Measurements from ENCODE around the gene UBE4A.

The UBE4A gene

GRCh38 chr11:118343248-118343647 lies 16.2 kb upstream of the UBE4A start:
- in situ Hi-C loops (cut with HindIII; ENCODE audit: low pct_ligation_motif_present, low sequenced_read_pairs): no loop called here
- Histone ChIP-seq H3K4me3 (ENCODE audit: low read depth, low read length) (no peak overlapping the region), H3K27me3 (replicated peaks) (no peaks in the 10 kb centered on the region), H3K36me3 (replicated peaks) (no peaks in the 10 kb centered on the region), H3K27ac (no peak overlapping the region)
- TF ChIP-seq, protein P1, sequence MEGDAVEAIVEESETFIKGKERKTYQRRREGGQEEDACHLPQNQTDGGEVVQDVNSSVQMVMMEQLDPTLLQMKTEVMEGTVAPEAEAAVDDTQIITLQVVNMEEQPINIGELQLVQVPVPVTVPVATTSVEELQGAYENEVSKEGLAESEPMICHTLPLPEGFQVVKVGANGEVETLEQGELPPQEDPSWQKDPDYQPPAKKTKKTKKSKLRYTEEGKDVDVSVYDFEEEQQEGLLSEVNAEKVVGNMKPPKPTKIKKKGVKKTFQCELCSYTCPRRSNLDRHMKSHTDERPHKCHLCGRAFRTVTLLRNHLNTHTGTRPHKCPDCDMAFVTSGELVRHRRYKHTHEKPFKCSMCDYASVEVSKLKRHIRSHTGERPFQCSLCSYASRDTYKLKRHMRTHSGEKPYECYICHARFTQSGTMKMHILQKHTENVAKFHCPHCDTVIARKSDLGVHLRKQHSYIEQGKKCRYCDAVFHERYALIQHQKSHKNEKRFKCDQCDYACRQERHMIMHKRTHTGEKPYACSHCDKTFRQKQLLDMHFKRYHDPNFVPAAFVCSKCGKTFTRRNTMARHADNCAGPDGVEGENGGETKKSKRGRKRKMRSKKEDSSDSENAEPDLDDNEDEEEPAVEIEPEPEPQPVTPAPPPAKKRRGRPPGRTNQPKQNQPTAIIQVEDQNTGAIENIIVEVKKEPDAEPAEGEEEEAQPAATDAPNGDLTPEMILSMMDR (IDR thresholded peaks at IDR 0.05; ENCODE audit: low read depth, low read length, missing control alignments): no peak
- no peak for DNase-seq

- no peak within 1 kb of the TSS for H3K27ac ChIP-seq
- no peaks in the 10 kb centered on the region for H3K27me3 ChIP-seq (replicated peaks)
- no peak for DNase-seq
- no peaks in the 10 kb centered on the region for H3K36me3 ChIP-seq (replicated peaks)
- TF ChIP-seq, protein P1 (IDR thresholded peaks at IDR 0.05; ENCODE audit: low read depth, low read length, missing control alignments): no peak
- H3K4me3 ChIP-seq (ENCODE audit: low read depth, low read length): no peak within 1 kb of the TSS
- in situ Hi-C loops (cut with HindIII; ENCODE audit: low pct_ligation_motif_present, low sequenced_read_pairs): no loop called here
These were observed 15.4 kb upstream of the UBE4A start, which contains the start of gene CD3G for GRCh38 chr11:118343981-118344515. TSS of gene CD3G (plus strand) at chr11:118344344. CDS start at chr11:118344424, 80 bp downstream.

- DNase-seq: no peak
- Histone ChIP-seq H3K36me3 (replicated peaks) (no peaks in the 10 kb centered on the region), H3K27ac (no peak overlapping the region), H3K4me3 (ENCODE audit: low read depth, low read length) (no peak overlapping the region), H3K27me3 (replicated peaks) (no peaks in the 10 kb centered on the region)
- TF ChIP-seq, protein P1 (IDR thresholded peaks at IDR 0.05; ENCODE audit: low read depth, low read length, missing control alignments): no peak
- in situ Hi-C loops (cut with HindIII; ENCODE audit: low pct_ligation_motif_present, low sequenced_read_pairs): no loop called here
These were observed 9.9 kb upstream of the UBE4A start for GRCh38 chr11:118349475-118349874.

- no peak overlapping the region for H3K27ac ChIP-seq
- H3K36me3 ChIP-seq (replicated peaks): no peaks in the 10 kb centered on the region
- no peak for DNase-seq
- TF ChIP-seq, protein P1 (IDR thresholded peaks at IDR 0.05; ENCODE audit: low read depth, low read length, missing control alignments): peak; percentile 41
- H3K4me3 ChIP-seq (ENCODE audit: low read depth, low read length): no peak overlapping the region
- H3K27me3 ChIP-seq (replicated peaks): no peaks in the 10 kb centered on the region
- in situ Hi-C loops (cut with HindIII; ENCODE audit: low pct_ligation_motif_present, low sequenced_read_pairs): no loop called here
These were observed 6.2 kb upstream of the UBE4A start for GRCh38 chr11:118353084-118353710.

DNA sequence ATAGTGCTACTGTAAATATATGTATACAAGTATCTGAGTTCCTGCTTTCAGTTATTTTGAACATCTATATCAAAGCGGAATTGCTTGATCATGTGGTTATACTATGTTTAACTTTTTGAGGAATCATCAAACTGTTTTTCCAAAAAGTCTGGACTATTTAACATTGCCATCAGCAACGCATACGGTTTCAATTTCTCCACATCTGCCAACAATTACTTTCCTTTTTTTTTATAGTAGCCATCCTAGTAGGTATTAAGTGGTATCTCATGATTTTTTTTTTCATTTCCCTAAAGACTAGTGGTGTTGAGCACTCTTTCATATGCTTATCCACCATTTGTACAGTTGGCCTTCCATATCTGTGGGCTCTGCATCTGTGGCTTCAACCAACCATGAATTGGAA lies 1.3 kb upstream of the UBE4A start:
- Histone ChIP-seq H3K27ac (no peak overlapping the region), H3K36me3 (replicated peaks) (no peaks in the 10 kb centered on the region), H3K4me3 (ENCODE audit: low read depth, low read length) (no peak overlapping the region), H3K27me3 (replicated peaks) (no peaks in the 10 kb centered on the region)
- in situ Hi-C loops (cut with HindIII; ENCODE audit: low pct_ligation_motif_present, low sequenced_read_pairs): no loop called here
- TF ChIP-seq, protein P1 (IDR thresholded peaks at IDR 0.05; ENCODE audit: low read depth, low read length, missing control alignments): no peak
- no peak for DNase-seq

Data from brain microvascular endothelial cell (primary cell).